Peyer's patch (tissue), 4 donors: ENCODE data around the gene PLCL1. TPM values are rescaled to one million over a fixed set of nuclear protein-coding genes. Genes with fewer than 3 reads are reported as not detected.

Experiments used
- DNase-seq, 3 donors: peaks; one replicate each; pipeline ENCODE4 v3.0.0-alpha.2; 2017 to 2019
- H3K27ac ChIP-seq, 4 donors: fragments of 200-600 bp; sonication (generic); one replicate each; pipeline ENCODE4 v1.5.1; 2016 to 2019
- H3K27me3 ChIP-seq, 2 donors: fragments of 200-600 bp; sonication (generic); one replicate each; pipeline ENCODE4 v1.5.1; 2019
- H3K36me3 ChIP-seq, 3 donors: fragments of 200-600 bp; sonication (generic); one replicate each; pipeline ENCODE4 v1.5.1; 2016 to 2019
- H3K4me1 ChIP-seq, 4 donors: fragments of 200-600 bp; sonication (generic); one replicate each; pipeline ENCODE4 v1.5.1; 2016 to 2019
- H3K4me3 ChIP-seq, 4 donors: fragments of 200-600 bp; sonication (generic); 1 replicate in 3 of 4; 2 replicates in 1 of 4; pipeline ENCODE4 v1.5.1; 2016 to 2019; ENCODE audit warnings: mild to moderate bottlenecking in 1 of 4
- H3K9me3 ChIP-seq, 4 donors: fragments of 200-600 bp; sonication (generic); one replicate each; pipeline ENCODE4 v1.5.1; 2016 to 2019; ENCODE audit warnings: mild to moderate bottlenecking in 1 of 4
- POLR2A ChIP-seq, 2 donors: fragments of 450-650 bp; IDR thresholded peaks; one replicate each; pipeline ENCODE4 v1.5.1; 2017; ENCODE audit warnings: antibody characterized with exemption in 2 of 2, mild to moderate bottlenecking in 2 of 2, moderate library complexity in 2 of 2
- total RNA-seq, 4 donors: library from RNA; depleted of rRNA; stranded (reverse); fragments of >200 nt; gene quantifications; one replicate each; pipeline ENCODE4 v1.1.0, GENCODE V29; 2016
- TF ChIP-seq, protein P1 (sequence below), 6 experiments: fragments of 450-650 bp in 4 of 6; fragments of 200-600 bp in 2 of 6; sonication (generic) in 1 of 6; IDR thresholded peaks; one replicate each; pipeline ENCODE4 v1.5.1; 2017 to 2019; ENCODE audit warnings: antibody characterized with exemption in 6 of 6, mild to moderate bottlenecking in 3 of 6, moderate library complexity in 1 of 6

The PLCL1 gene
- total RNA-seq, 4 donors from 2014 or later, result 1.9 to 5.8 (median 2.8) TPM; not detected in 1

DNA sequence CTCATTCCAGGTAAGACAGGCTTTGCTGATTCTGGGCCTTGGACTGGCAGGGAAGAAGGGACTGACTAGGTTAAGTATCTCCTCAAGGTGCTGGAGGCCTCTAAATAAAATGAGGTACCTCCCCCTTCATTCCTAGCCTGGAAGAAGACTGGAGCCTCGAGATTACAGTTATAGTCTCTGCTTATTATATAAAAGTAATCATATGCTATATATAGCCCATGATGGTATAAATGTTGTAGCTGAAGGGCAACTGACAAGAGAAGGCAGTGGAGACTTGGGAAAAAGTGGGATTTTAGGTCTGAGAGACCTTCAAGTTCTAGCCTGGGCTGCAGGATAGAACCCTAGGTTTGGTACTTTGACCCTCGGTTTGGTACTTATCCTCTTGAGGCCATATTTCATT lies 248.3 kb downstream of the PLCL1 start:
- no peak for TF ChIP-seq POLR2A (IDR thresholded peaks at IDR 0.05)
- TF ChIP-seq, protein P1, sequence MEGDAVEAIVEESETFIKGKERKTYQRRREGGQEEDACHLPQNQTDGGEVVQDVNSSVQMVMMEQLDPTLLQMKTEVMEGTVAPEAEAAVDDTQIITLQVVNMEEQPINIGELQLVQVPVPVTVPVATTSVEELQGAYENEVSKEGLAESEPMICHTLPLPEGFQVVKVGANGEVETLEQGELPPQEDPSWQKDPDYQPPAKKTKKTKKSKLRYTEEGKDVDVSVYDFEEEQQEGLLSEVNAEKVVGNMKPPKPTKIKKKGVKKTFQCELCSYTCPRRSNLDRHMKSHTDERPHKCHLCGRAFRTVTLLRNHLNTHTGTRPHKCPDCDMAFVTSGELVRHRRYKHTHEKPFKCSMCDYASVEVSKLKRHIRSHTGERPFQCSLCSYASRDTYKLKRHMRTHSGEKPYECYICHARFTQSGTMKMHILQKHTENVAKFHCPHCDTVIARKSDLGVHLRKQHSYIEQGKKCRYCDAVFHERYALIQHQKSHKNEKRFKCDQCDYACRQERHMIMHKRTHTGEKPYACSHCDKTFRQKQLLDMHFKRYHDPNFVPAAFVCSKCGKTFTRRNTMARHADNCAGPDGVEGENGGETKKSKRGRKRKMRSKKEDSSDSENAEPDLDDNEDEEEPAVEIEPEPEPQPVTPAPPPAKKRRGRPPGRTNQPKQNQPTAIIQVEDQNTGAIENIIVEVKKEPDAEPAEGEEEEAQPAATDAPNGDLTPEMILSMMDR (IDR thresholded peaks at IDR 0.05), result no peak
- H3K4me3 ChIP-seq, result no peak overlapping the region
- H3K36me3 ChIP-seq, result no peaks in the 10 kb centered on the region
- no peak for DNase-seq
- no peaks in the 10 kb centered on the region for H3K9me3 ChIP-seq
- no peaks in the 10 kb centered on the region for H3K27me3 ChIP-seq
- no peaks in the 10 kb centered on the region for H3K4me1 ChIP-seq
- no peak overlapping the region for H3K27ac ChIP-seq

DNA sequence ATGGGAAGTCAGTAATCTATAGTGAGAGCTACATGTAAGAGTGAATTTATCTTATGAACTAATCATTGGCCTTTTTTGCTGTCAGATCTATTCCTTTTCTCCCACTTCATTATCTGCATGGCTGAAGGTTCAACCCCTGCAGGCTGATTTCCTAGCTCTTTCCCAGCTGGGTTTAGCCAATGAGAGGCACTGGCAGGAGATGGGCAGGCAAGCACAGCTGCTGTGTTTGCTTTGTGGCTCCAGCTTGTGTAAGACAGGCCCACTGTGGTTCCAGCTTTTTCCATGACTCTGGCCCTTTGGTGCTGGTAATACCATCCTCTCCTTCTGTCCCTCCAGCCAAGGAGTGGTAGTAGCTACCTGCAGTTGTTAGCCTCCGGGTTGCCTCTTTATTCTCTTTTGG lies 248.8 kb downstream of the PLCL1 start:
- DNase-seq, result no peak
- Histone ChIP-seq H3K27me3 (no peaks in the 10 kb centered on the region), H3K36me3 (no peaks in the 10 kb centered on the region), H3K4me3 (no peak overlapping the region), H3K4me1 (no peaks in the 10 kb centered on the region), H3K9me3 (no peaks in the 10 kb centered on the region), H3K27ac (no peak overlapping the region)
- no peak for TF ChIP-seq POLR2A (IDR thresholded peaks at IDR 0.05)
- TF ChIP-seq, protein P1 (IDR thresholded peaks at IDR 0.05), result no peak

DNA sequence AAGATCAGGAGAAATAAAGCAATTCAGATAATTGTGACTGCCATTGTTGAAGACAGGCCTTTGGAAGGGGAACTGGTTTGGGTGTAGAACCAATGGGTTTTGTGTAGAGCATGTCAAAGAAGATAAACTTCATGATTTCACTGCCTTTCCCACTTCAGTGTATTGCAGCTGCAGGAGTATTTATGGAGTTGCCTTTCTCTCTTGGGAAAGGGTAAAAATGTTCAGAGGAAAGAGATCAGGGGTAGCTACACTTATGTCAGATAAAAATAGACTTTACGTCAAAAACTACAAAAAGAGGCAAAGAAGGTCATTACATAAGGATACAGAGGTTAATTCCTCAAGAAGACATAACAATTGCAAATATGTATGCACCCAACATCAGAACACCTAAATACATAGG lies 249.4 kb downstream of the PLCL1 start:
- no peaks in the 10 kb centered on the region for H3K9me3 ChIP-seq
- no peaks in the 10 kb centered on the region for H3K4me1 ChIP-seq
- H3K4me3 ChIP-seq, result no peak overlapping the region
- no peak overlapping the region for H3K27ac ChIP-seq
- H3K27me3 ChIP-seq, result no peaks in the 10 kb centered on the region
- TF ChIP-seq POLR2A (IDR thresholded peaks at IDR 0.05), result no peak
- TF ChIP-seq, protein P1 (IDR thresholded peaks at IDR 0.05), result no peak
- no peaks in the 10 kb centered on the region for H3K36me3 ChIP-seq
- DNase-seq, result no peak

DNA sequence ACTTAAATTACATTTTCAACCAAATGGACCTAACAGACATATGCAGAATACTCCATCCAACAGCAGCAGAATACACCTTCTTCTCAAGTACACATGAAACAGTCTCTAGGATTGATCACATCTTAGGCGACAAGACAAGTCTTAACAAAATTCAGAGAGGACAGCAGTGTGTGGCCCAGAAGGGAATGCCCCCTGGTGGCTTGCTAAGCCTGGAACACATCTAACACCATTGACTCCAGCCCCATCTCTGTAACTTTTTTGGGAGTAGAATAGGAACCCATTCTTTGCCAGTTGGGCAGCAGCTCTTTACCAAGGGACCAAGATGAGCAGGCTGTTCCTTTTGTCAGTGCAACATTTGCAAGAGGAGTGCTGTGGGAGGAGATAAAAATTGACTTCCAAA lies 249.9 kb downstream of the PLCL1 start:
- no peaks in the 10 kb centered on the region for H3K9me3 ChIP-seq
- no peaks in the 10 kb centered on the region for H3K36me3 ChIP-seq
- DNase-seq, result no peak
- no peaks in the 10 kb centered on the region for H3K4me1 ChIP-seq
- TF ChIP-seq POLR2A (IDR thresholded peaks at IDR 0.05), result no peak
- TF ChIP-seq, protein P1 (IDR thresholded peaks at IDR 0.05), result peak in 4 of 6 experiments; percentile 6 to 34 (median 20)
- no peak overlapping the region for H3K27ac ChIP-seq
- H3K4me3 ChIP-seq, result no peak overlapping the region
- H3K27me3 ChIP-seq, result no peaks in the 10 kb centered on the region

DNA sequence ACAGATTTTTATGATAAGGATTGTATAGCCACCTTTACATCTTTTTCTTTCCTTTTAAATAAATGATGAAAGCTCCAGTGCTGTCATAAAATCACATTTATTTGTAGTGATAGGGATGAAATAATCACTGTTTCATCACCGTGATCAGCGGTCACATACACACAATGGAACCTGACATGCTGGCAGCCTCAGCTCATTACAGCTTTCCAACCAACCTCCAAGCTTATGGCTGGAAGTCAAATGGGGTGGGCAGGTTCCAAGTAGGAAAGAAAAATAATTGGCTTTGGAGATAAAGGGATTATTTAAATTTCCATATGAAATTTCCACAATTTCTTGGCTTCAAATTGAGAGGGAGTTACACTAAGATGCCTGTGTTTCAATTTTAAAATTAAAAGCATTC lies 251.3 kb downstream of the PLCL1 start:
- no peak overlapping the region for H3K4me3 ChIP-seq
- no peaks in the 10 kb centered on the region for H3K9me3 ChIP-seq
- TF ChIP-seq, protein P1 (IDR thresholded peaks at IDR 0.05), result no peak
- no peak for TF ChIP-seq POLR2A (IDR thresholded peaks at IDR 0.05)
- H3K27ac ChIP-seq, result no peak overlapping the region
- H3K36me3 ChIP-seq, result no peaks in the 10 kb centered on the region
- no peaks in the 10 kb centered on the region for H3K27me3 ChIP-seq
- DNase-seq, result no peak
- no peaks in the 10 kb centered on the region for H3K4me1 ChIP-seq

DNA sequence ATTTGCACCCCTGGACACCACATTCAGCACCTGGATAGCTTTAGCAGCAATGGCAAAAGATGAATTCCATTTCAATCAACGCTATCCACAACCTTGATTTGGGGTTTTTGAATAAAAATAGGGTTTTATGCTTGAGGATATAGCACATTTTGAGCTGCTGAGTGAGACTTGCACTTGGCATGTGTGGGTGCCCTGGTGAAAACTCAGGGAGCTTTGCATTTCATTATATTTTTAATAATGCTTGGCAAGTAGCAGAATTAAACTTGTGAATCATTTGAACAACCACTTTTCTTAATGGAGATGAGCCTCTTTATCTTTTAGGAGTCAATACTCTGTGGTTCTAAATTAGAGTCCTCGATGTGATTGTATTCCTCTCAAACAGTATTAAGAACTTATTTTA lies 252.4 kb downstream of the PLCL1 start:
- H3K9me3 ChIP-seq, result no peaks in the 10 kb centered on the region
- H3K4me1 ChIP-seq, result no peaks in the 10 kb centered on the region
- no peaks in the 10 kb centered on the region for H3K36me3 ChIP-seq
- TF ChIP-seq, protein P1 (IDR thresholded peaks at IDR 0.05), result no peak
- no peak for TF ChIP-seq POLR2A (IDR thresholded peaks at IDR 0.05)
- no peak for DNase-seq
- H3K27ac ChIP-seq, result no peak overlapping the region
- no peaks in the 10 kb centered on the region for H3K27me3 ChIP-seq
- H3K4me3 ChIP-seq, result no peak overlapping the region
